Stimulated activated CD4-positive, alpha-beta T cell treated with anti-CD3 and anti-CD28 coated beads, Interleukin-2, amount 100 ng/mL, for 4 hours (primary cell): ENCODE data around the gene UNC13C.

Experiments used
- DNase-seq: peaks from one replicate; pipeline ENCODE4 v3.0.0-alpha.2; 2020; ENCODE audit warnings: low read depth

The UNC13C gene

GRCh38 chr15:54481819-54482218 lies 503.6 kb downstream of the UNC13C start:
- no peak for DNase-seq

- DNase-seq: no peak
These were observed 504.0 kb downstream of the UNC13C start for GRCh38 chr15:54482251-54482650.

- DNase-seq: no peak
These were observed 522.1 kb downstream of the UNC13C start for GRCh38 chr15:54500330-54500729.

GRCh38 chr15:54502416-54503075 lies 524.3 kb downstream of the UNC13C start:
- no peak for DNase-seq

- no peak for DNase-seq
These were observed 526.5 kb downstream of the UNC13C start for GRCh38 chr15:54504695-54505094.

GRCh38 chr15:54506977-54507524 lies 528.8 kb downstream of the UNC13C start:
- no peak for DNase-seq

- DNase-seq: no peak
These were observed 536.4 kb downstream of the UNC13C start for GRCh38 chr15:54514601-54515000.

GRCh38 chr15:54515664-54516582 lies 537.7 kb downstream of the UNC13C start:
- no peak for DNase-seq

GRCh38 chr15:54517366-54517765 lies 539.1 kb downstream of the UNC13C start:
- DNase-seq: no peak

GRCh38 chr15:54518156-54518882 lies 540.1 kb downstream of the UNC13C start:
- DNase-seq: no peak

- no peak for DNase-seq
These were observed 541.3 kb downstream of the UNC13C start for GRCh38 chr15:54519577-54519976.

- no peak for DNase-seq
These were observed 542.4 kb downstream of the UNC13C start for GRCh38 chr15:54520616-54521015.

GRCh38 chr15:54521206-54521605 lies 543.0 kb downstream of the UNC13C start:
- no peak for DNase-seq

- DNase-seq: no peak
These were observed 549.8 kb downstream of the UNC13C start for GRCh38 chr15:54528021-54528420.

- DNase-seq: no peak
These were observed 562.5 kb downstream of the UNC13C start for GRCh38 chr15:54540721-54541120.

- DNase-seq: no peak
These were observed 569.2 kb downstream of the UNC13C start for GRCh38 chr15:54547491-54547890.

- no peak for DNase-seq
These were observed 572.7 kb downstream of the UNC13C start for GRCh38 chr15:54550954-54551353.

GRCh38 chr15:54556231-54556630 lies 578.0 kb downstream of the UNC13C start:
- DNase-seq: no peak

GRCh38 chr15:54559405-54560069 lies 581.3 kb downstream of the UNC13C start:
- DNase-seq: no peak

GRCh38 chr15:54560417-54560816 lies 582.2 kb downstream of the UNC13C start:
- DNase-seq: no peak

- DNase-seq: no peak
These were observed 585.9 kb downstream of the UNC13C start for GRCh38 chr15:54564166-54564565.

- no peak for DNase-seq
These were observed 588.4 kb downstream of the UNC13C start for GRCh38 chr15:54566654-54567053.
